ENCODE results near the gene TMEM244.
"Not testable (repeated sequence)": the region's sequence is repeated elsewhere in the genome, so short reads cannot be mapped to it uniquely, and the experiment has no call there.

The TMEM244 gene, protein sequence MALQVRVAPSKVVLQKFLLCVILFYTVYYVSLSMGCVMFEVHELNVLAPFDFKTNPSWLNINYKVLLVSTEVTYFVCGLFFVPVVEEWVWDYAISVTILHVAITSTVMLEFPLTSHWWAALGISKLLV
- 0 to 0.22 (median 0) reads per million in 3 experiments for total RNA-seq

GRCh38 chr6:129860908-129861665, at the start of gene TMEM244:
Gene TMEM244, minus strand, starts transcription at chr6:129861315. Its CDS starts 127 bp downstream, at chr6:129861188.
- DNase-seq = peak; percentile 16

- no peak for DNase-seq
Observed at GRCh38 chr6:129908858-129909257, 47.7 kb upstream of the TMEM244 start.

GRCh38 chr6:129908356-129908755, 47.2 kb upstream of the TMEM244 start:
- DNase-seq = no peak

DNA sequence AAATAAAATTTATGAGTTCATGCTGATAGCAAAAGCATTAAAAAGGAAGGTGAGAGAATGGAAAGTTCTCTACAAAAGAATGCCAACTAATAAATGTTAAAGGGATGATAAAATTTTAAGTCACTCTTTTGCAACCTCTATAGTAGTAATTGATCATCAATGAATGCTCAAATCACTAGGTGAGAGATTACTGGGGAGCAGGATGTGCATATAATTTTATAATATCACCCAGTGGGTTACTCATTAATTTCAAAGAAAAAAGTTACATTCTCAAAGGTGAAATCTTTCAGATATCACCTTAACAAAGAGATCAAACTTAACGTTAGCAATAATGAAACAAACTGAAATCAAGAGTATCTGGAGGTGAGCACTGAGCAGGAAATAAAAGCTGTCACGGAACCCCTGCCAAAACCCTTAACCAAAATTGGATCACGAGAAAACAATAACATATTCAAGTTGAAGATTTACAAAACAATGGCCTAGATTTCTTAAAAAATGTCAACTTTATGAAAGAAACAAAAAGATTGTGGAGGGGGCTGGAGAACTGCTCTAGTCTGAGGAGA, 45.5 kb upstream of the TMEM244 start:
- DNase-seq = no peak

DNA sequence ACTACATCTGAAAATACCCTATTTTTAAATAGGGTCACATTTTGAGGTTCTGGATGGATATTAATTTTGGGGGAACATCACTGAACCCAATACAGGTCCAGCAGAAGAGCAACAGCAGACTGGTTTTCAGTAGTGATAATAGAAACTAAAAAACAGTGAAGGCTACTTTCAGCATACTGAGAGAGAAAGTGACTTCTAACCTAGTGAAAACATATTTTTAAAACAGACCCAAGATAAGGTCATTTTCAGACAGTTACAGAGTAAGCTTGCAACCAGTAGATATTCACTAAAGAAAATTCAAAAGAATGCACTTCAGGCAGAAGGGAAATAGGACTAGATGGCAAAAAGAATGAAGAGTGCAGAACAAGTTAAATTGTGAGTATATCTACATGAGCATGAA, 42.0 kb upstream of the TMEM244 start:
- DNase-seq = no peak

GRCh38 chr6:129902681-129903080, 41.6 kb upstream of the TMEM244 start:
- DNase-seq = no peak

- no peak for DNase-seq
Observed at GRCh38 chr6:129901910-129902309, 40.8 kb upstream of the TMEM244 start.

- DNase-seq = no peak
Observed at GRCh38 chr6:129895692-129896091, 34.6 kb upstream of the TMEM244 start.

DNA sequence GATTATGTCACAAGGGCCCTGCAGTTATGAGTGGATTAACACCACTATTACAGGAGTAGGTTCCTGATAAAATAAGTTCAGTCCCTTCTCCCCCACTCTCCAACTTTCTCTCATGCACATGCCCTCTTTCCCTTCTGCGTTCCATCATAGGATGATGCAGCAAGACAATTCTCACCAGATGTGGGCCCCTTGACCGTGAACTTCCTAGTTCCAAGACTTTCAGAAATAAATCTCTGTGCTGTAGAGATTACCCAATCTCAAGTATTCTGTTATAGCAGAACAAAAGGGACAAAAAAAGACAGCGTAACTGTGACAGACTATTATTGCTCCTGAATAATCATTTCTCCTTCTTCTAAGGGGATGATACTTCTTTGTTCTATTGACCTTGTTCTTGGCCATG, 33.8 kb upstream of the TMEM244 start:
- DNase-seq = no peak

DNA sequence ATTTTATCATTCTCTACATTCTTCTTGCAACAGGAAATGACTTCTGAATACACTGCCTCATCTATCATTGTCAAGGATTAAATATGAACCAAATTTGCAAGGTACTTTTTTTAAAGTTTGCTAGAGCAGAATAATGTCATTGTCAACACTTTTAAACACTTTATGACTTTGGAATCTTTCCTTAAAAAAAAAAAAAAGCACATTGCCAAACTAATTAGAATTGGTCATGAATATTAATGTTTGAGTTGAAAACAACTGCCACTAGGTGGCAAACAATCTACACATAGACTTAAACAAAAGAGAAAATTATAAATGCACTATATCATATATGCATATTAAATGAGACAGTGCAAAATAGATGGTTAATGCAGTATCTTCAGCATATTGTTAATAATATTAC, 32.5 kb upstream of the TMEM244 start:
- DNase-seq = no peak

- no peak for DNase-seq
Observed at GRCh38 chr6:129890701-129891100, 29.6 kb upstream of the TMEM244 start.

GRCh38 chr6:129890164-129890563, 29.0 kb upstream of the TMEM244 start:
- DNase-seq = no peak

GRCh38 chr6:129889580-129889979, 28.5 kb upstream of the TMEM244 start:
- no peak for DNase-seq

DNA sequence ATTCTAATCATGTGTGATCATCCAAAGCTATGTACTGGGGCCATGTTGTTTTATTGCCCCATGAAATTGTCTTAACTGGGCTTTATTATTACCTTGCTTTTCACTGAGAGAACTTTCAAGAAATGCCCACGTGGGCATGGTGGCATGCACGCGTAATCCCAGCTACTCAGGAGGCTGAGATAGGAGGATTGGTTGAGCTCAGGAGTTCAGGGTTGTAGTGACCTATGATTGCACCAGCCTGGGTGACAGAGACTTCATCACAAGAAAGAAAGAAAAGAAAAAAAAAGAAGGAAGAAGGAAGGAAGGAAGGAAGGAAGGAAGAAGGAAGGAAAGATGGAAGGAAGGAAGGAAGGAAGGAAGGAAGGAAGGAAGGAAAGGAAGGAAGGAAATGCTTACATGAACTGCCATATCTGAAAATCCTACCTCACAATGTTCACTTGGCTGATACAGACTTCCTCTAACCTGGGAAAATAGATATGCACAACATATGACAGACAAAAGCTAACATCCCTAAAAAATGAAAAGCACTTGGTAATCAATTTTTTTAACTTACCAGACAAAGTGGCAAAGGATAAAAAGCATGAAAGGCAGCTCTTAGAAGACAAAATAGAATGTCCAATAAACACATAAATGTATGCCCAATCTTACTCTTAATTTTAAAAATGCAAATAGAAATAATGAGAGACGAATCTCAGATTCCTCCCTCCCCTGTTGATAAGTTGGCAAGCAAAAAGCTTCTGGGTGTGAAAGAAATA, 25.5 kb upstream of the TMEM244 start:
- no peak for DNase-seq

DNA sequence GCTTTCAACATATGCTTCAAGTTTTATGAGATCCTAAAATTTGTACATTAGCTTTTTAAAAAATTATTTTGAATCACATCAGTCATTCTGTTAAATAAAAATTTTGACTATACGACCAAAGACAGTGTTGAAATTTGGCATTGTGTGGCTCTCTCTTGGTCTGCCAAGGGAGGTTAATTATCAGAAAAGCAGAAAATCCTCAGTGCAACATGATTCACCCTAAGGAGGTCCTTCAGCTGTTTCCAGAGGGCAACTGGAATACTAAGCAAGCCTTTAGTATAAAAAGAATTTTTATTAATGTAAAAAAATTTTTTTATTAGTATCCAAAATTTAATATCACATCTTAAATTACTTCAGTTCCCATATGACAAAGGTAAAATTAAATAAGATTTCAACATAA, 23.1 kb upstream of the TMEM244 start:
- DNase-seq = no peak

DNA sequence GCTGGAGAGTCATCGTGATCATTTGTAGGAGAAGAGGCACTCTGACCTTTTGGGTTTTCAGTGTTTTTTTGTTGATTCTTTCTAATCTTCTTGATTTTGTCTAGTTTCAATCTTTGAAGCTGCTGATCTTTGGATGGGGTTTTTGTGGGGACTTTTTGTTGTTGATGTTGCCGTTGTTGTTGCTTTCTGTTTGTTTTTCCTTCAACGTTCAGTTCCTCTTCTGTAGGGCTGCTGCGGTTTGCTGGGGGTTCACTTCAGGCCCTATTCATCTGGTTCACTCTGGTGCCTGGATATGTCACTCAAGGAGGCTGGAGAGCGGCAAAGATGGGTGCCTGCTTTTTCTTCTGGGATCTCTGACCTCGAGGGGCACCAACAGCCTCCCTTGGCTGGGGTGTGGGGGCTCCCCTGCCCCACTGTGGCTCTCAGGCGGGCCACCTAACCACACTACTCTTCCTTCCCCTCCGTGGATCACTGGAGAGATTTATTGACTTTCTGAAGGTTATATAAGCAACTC, 21.5 kb upstream of the TMEM244 start:
- DNase-seq = no peak

DNA sequence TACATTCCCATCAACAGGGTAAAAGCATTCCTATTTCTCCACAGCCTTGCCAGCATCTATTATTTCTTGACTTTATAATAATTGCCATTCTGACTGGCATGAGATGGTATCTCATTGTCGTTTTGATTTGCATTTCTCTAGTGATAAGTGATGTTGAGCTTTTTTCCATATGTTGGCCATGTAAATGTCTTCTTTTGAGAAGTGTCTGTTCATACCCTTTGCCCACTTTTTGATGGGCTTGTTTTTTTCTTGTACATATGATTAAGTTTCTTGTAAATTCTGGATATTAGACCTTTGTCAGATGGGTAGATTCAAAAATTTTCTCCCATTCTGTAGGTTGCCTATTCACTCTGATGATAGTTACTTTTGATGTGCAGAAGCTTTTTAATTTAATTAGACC, 16.8 kb upstream of the TMEM244 start:
- not testable (repeated sequence) for DNase-seq

DNA sequence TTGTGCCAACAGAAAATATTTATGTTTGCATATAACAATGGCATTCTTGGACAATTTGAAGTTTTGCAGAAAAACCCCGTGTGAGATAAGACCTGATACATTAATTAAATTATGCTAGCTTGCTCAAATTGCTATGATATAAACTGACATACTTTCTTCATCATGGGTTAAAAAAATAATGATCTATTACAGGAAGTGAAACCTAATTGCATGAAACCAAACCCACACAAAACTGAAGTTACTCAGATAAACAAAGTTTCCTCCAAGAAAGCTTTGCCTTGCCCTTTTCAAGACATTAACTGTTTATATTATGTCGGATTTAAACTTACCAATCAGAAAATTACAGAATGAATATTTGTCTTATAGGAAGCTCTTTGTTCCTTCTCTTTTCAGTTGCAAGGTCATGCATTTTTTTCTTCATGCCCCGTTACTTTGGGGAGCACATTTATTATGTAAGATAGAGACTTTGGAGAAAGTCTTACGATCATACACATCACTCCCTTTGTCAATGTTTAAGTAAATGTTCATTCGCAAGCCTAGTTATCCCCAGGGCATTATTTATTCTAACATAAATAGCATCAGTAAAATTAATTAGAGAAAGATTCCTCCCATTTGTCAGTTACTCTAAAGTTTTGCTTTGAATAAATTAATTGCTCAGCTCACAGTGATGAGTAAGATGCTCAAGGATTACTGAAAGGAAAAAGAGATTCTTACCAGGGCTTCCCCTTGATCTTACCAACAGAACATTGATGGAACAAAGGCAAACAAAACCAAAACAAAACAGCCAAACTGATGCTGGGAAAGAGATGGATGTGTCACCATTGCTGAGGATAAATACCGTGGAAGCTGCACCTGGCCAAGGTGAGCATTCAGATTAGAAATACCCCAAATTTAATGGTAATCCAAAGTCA, 14.8 kb upstream of the TMEM244 start:
- DNase-seq = no peak

DNA sequence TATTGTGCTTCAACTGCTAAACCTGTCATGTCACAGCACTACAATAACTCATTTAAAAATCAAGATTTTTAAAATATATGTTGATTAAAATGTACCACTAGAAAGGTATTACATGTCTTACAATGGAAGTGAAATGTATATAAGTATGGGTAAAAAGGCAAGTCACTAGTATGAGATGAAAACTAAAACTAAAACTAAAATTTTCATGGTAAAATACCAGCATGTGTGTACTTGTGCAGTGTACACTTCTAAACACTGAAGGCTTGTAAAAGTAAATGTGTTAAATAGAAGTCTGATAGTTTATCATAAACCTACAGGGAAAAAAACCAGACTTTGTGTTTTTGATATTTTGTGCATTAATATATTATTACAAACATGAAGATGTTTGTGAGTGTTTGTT, 13.7 kb upstream of the TMEM244 start:
- DNase-seq = no peak

DNA sequence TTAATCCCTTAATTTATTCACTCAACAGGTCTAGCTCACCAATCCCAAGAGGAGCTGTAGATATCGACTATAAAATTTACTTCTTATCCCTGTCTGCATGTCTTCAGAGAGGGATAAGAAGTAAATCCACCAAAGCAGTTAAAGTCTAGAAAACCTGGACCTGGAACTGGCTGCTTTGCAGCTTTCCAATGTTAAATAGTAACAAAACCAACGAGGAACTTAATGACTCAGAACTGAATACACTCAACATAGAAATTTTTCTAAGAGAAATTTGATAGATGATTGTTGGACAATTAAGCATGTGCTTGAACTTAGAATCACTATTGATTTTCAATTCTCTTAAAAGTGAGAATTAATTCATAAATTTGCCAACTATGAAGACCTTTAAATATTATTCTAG, 11.5 kb upstream of the TMEM244 start:
- no peak for DNase-seq

GRCh38 chr6:129871221-129871620, 10.1 kb upstream of the TMEM244 start:
- no peak for DNase-seq

DNA sequence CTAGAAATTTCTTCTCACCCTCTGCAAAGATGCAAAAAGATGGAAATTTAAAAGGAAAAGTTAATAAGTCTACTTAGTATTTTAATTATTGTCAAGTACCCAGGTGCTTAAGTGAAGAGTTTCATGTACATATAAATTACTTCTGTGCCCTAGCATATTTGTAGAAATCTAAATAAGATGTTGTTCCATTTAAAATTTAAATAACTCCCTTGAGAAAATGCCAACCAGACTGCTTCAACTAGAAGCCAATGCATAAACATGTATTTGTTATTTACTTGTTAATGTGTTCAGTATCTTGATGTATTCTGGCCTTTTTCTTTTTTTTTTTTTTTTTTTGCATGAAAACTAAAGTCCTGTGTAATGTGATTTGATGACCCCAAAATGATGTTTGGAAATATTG, 6.3 kb upstream of the TMEM244 start:
- DNase-seq = no peak
